Fibroblast of lung (primary cell): ENCODE data around the gene SRD5A1. TPM values are rescaled to one million over a fixed set of nuclear protein-coding genes. Genes with fewer than 3 reads are reported as not detected.
"Not testable (repeated sequence)": the region's sequence is repeated elsewhere in the genome, so short reads cannot be mapped to it uniquely, and the experiment has no call there.

Experiments used
- DNase-seq, 2 donors: peaks; one replicate each; pipeline versions ENCODE4 v3.0.0 to v3.0.0-alpha.2; 2010; ENCODE audit warnings: low read depth in 2 of 2
- H2AFZ ChIP-seq: 2 replicates; pipeline ENCODE4 v1.5.1; 2012; ENCODE audit warnings: low read length, control low read depth, inconsistent platforms
- H3K27ac ChIP-seq: 2 replicates; pipeline ENCODE4 v1.5.1; 2011; ENCODE audit warnings: low read length, control low read depth; ENCODE audit not compliant: insufficient read depth
- H3K27me3 ChIP-seq: 2 replicates; pipeline ENCODE4 v1.5.1; 2011; ENCODE audit warnings: mild to moderate bottlenecking, low read length; ENCODE audit not compliant: control insufficient read depth, insufficient read depth
- H3K36me3 ChIP-seq: 2 replicates; pipeline ENCODE4 v1.5.1; 2011; ENCODE audit warnings: low read length; ENCODE audit not compliant: control insufficient read depth, insufficient read depth
- H3K4me1 ChIP-seq: 2 replicates; pipeline ENCODE4 v1.5.1; 2011; ENCODE audit warnings: low read length; ENCODE audit not compliant: control insufficient read depth, insufficient read depth; ENCODE audit errors: extremely low read depth
- H3K4me2 ChIP-seq: 2 replicates; pipeline ENCODE4 v1.5.1; 2011; ENCODE audit warnings: low read length, control low read depth; ENCODE audit not compliant: insufficient read depth; ENCODE audit errors: extremely low read depth
- H3K4me3 ChIP-seq, 4 experiments: fragments of 200-600 bp in 1 of 4; sonication (generic) in 1 of 4; replicated peaks in 1 of 4; 2 replicates each; pipeline ENCODE4 v1.5.1; 2011 to 2016; ENCODE audit warnings: low read length in 4 of 4, low read depth in 3 of 4, mild to moderate bottlenecking in 3 of 4, control low read depth in 2 of 4, inconsistent platforms in 1 of 4, mixed read lengths in 1 of 4; ENCODE audit not compliant: insufficient read depth in 1 of 4; ENCODE audit errors: control extremely low read depth in 1 of 4
- H3K79me2 ChIP-seq: 2 replicates; pipeline ENCODE4 v1.5.1; 2012; ENCODE audit warnings: mild to moderate bottlenecking, low read length, inconsistent platforms; ENCODE audit not compliant: control insufficient read depth, insufficient read depth
- H3K9ac ChIP-seq: 2 replicates; pipeline ENCODE4 v1.5.1; 2011; ENCODE audit warnings: mild to moderate bottlenecking, low read length, control low read depth; ENCODE audit not compliant: insufficient read depth
- H3K9me3 ChIP-seq: 2 replicates; pipeline ENCODE4 v1.5.1; 2012; ENCODE audit warnings: low read depth, low read length; ENCODE audit not compliant: control insufficient read depth, insufficient read depth
- H4K20me1 ChIP-seq: 2 replicates; pipeline ENCODE4 v1.5.1; 2011; ENCODE audit warnings: low read length; ENCODE audit not compliant: control insufficient read depth, insufficient read depth; ENCODE audit errors: extremely low read depth
- CTCF ChIP-seq, 2 donors: IDR thresholded peaks in 1 of 2; conservative IDR thresholded peaks in 1 of 2; 1 replicate in 1 of 2; 2 replicates in 1 of 2; pipeline ENCODE4 v1.5.1; 2011 to 2012; ENCODE audit warnings: low read length in 2 of 2, control low read depth in 1 of 2, inconsistent platforms in 1 of 2, low read depth in 1 of 2, mild to moderate bottlenecking in 1 of 2
- EZH2 ChIP-seq: IDR thresholded peaks from 2 replicates; pipeline ENCODE4 v1.5.1; 2012; ENCODE audit warnings: low read length, control low read depth, mild to moderate bottlenecking; ENCODE audit errors: missing control alignments
- polyA plus RNA-seq, 2 donors: library from polyadenylated mRNA; depleted of rRNA in 1 of 2; stranded (reverse) in 1 of 2; unstranded in 1 of 2; fragments of >200 nt; gene quantifications; 2 replicates each; pipeline ENCODE4 v1.2.1, GENCODE V29; 2011 to 2012; ENCODE audit warnings: missing spikeins in 1 of 2
- total RNA-seq: library from RNA; depleted of rRNA; stranded (reverse); fragments of >200 nt; gene quantifications from 2 replicates; pipeline ENCODE4 v1.2.1, GENCODE V29; 2014

The SRD5A1 gene
- total and polyA plus RNA-seq, 2 donors (not counting 1 experiment from before 2014, with no cell fraction given), result 12.1 to 20.6 TPM

GRCh38 chr5:6660688-6661087, 27.4 kb downstream of the SRD5A1 start:
- TF ChIP-seq CTCF (conservative IDR thresholded peaks at IDR 0.05 in 1 of 2, IDR thresholded peaks at IDR 0.05 in 1 of 2; ENCODE audit: low read depth in 1 of 2, low read length in 2 of 2) (no peak), EZH2 (no peak)
- no peak overlapping the region for H3K4me2 ChIP-seq
- H3K9ac ChIP-seq, result no peak overlapping the region
- peaks cover 9% of the 10 kb centered on the region for H3K36me3 ChIP-seq
- no peaks in the 10 kb centered on the region for H3K79me2 ChIP-seq
- no peaks in the 10 kb centered on the region for H3K9me3 ChIP-seq
- H2AFZ ChIP-seq, result no peak overlapping the region
- H4K20me1 ChIP-seq, result peaks cover 1% of the 10 kb centered on the region
- H3K4me3 ChIP-seq, result no peak overlapping the region
- no peaks in the 10 kb centered on the region for H3K4me1 ChIP-seq
- no peaks in the 10 kb centered on the region for H3K27me3 ChIP-seq
- H3K27ac ChIP-seq, result no peak overlapping the region
- no peak for DNase-seq

DNA sequence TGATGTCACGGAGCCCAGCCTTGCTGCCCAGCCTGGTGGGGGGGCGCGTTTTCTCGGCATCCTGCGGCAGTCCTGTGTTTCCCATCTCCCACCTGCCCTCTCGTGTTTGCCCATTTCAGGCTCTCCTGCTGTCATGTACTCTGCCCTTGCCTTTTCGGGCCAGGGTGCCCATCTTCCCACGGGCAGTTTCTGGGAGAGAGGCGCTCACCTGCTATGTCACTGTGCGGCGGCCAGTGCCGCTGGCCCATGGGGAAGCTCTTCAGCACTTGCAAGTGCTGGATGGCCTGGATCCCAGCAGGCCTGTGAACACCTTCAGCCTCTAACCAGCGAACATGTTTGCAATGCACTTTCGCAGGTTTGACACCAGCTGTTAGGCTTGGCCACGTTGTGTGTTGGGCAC, 33.5 kb downstream of the SRD5A1 start:
- no peaks in the 10 kb centered on the region for H3K79me2 ChIP-seq
- H3K9me3 ChIP-seq, result no peaks in the 10 kb centered on the region
- no peaks in the 10 kb centered on the region for H3K27me3 ChIP-seq
- TF ChIP-seq CTCF (conservative IDR thresholded peaks at IDR 0.05 in 1 of 2, IDR thresholded peaks at IDR 0.05 in 1 of 2; ENCODE audit: low read depth in 1 of 2, low read length in 2 of 2) (no peak), EZH2 (no peak)
- H3K4me2 ChIP-seq, result no peak overlapping the region
- no peaks in the 10 kb centered on the region for H3K4me1 ChIP-seq
- H3K27ac ChIP-seq, result no peak overlapping the region
- H2AFZ ChIP-seq, result no peak overlapping the region
- H3K36me3 ChIP-seq, result peaks cover 4% of the 10 kb centered on the region
- no peak overlapping the region for H3K4me3 ChIP-seq
- DNase-seq, result no peak
- no peak overlapping the region for H3K9ac ChIP-seq
- H4K20me1 ChIP-seq, result no peaks in the 10 kb centered on the region

- DNase-seq, result no peak
- Histone ChIP-seq H3K4me3 (no peak overlapping the region), H4K20me1 (no peaks in the 10 kb centered on the region), H3K27me3 (no peaks in the 10 kb centered on the region), H3K9me3 (no peaks in the 10 kb centered on the region), H3K27ac (no peak overlapping the region), H3K79me2 (no peaks in the 10 kb centered on the region), H3K4me2 (no peak overlapping the region), H2AFZ (no peak overlapping the region), H3K9ac (no peak overlapping the region), H3K36me3 (peaks cover 4% of the 10 kb centered on the region), H3K4me1 (no peaks in the 10 kb centered on the region)
- TF ChIP-seq CTCF (conservative IDR thresholded peaks at IDR 0.05 in 1 of 2, IDR thresholded peaks at IDR 0.05 in 1 of 2; ENCODE audit: low read depth in 1 of 2, low read length in 2 of 2), result no peak
- no peak for TF ChIP-seq EZH2
Observed at GRCh38 chr5:6667648-6668047, 34.4 kb downstream of the SRD5A1 start.

DNA sequence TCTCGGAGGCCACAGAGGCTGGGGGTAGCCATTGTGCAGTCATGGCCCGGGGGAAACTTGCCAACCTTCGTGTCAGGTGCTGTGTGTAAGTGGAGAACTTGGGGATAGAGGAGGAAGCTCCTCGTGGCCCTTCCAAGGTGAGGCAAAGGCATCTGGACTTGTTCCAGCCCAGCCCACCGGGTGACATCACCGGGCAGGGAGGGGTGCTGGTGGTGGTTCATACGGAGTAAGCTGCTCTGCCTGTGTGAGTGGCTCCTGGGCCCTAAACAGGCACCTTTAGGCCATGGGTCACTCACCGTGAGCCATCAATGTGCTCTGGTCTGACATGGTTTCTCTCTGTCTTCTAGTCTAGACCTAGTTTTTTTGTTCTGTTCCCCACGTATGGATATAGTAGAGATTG, 35.5 kb downstream of the SRD5A1 start:
- H3K4me3 ChIP-seq, H3K27ac ChIP-seq, H3K79me2 ChIP-seq, H4K20me1 ChIP-seq, H3K9me3 ChIP-seq, H2AFZ ChIP-seq, DNase-seq, H3K4me1 ChIP-seq, H3K4me2 ChIP-seq, H3K9ac ChIP-seq, H3K27me3 ChIP-seq, H3K36me3 ChIP-seq: not testable (repeated sequence)
